GM18507 (cell line): ENCODE results near the gene SELENOI.

ENCODE experiments used
- DNase-seq: peaks from one replicate; pipeline ENCODE4 v3.0.0; 2011; ENCODE audit warnings: low read depth; ENCODE audit not compliant: insufficient read length; ENCODE audit errors: extremely low spot score
- FAIRE-seq: peaks from 2 replicates; lab custom pipeline; 2011; peaks lifted over from hg19 to GRCh38; lab: Jason Lieb, UNC

Gene SELENOI

DNA sequence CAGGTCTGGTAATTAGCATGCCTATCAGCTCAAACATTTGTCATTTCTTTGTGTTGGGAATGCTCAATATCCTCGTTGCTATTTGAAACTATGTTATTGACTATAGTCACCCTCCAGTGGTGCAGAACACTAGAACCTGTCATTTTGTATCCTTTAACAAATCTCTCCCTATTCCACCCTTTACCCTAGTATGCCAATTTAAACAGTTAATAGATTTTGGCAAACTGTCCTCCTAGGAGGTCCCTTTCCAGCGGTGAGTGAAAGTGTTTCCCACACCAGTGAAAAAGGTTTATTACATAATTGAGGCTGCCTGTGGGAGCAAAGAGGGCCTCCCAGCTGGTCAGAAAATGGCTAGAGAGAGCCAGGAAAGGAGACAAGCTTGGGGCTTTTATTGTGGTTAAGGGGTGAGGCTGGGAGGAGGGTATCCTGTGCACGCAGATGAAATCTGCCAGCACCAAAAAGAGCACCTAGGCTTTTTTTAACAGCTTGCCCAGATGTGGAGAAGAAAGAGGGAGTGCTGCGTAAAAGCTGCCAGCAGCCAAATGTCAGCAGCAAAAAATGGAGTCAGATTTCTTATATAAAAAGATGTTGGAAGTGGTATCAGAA, 53.9 kb downstream of the SELENOI start:
- FAIRE-seq (no peak), DNase-seq (no peak)

DNA sequence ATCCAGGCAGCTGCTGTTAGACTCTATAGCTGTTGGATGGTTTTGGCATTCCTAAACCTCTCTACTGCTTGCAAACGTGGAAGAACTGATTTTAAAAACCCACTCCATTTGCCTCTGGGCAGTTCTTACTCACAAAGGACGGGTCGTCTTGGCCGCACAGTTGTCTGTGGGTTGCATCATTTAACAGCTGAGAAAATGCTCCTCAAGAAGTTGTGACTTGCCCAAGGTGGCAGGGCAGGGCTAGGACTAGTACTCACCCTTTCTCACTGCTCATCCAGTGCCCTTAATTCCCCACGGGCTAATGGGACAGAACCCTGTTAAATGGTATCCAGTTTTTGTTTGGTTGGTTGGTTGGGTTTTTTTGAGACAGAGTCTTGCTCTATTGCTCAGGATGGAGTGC, 54.8 kb downstream of the SELENOI start:
- FAIRE-seq = peak; percentile 31
- no peak for DNase-seq

DNA sequence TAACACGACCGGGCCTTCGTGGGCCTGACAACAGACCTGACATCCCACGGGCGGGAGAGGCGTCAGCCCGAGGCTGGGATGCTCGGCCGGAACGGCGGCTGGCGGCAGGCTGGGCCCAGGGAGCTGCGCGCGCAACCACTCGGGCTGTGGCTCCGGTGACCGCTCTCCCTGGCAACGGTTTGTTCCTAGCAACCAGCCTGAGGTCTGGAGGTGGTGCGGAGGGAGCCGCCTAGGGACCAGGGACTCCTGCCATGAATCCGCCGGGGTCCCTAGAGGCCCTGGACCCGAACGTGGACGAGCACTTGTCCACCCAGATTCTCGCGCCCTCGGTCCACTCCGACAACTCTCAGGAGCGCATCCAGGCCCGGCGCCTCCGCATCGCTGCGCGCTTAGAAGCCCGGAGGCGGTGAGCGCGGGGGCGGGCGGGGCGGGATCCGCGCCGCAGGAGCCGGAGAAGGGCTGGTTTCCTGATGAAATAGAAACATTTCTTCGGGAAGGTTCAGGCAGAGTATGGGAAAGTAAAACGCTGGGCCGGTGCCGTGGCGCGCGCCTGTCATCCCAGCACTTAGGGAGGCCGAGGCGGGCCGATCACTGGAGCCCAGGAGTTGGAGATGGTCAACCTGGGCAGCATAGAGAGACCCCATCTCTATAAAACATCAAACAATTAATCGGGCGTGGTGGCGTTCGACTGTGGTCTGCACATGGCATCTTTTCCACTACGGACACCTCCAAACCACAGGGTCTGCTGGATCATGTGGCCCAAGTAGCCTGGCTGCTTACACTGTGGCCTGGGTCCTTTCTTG, 56.0 kb downstream of the SELENOI start, which contains the start of gene DRC1:
DRC1 (plus strand) TSS at position 182 of the 803 bp plus-strand sequence; CDS start at position 252, 70 bp downstream.
- DNase-seq = no peak
- no peak for FAIRE-seq

DNA sequence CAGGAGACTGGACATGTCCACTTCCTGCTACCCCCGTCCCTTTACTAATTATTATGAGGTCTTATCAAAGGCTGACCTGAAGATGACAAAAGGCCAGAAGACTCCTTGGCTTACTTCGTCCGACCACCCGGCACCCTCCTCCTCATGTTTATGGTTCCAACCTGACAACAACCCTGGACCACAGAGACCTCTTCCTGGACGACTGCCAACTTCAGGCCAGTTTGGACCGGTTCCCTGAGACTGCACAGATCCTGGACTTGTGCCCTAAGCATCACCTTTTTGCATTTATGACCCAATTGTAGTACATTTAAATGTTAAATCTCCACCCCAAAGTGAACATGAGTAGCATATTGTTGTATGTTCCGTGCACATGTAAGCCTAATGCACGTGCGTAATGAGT, 61.6 kb downstream of the SELENOI start:
- DNase-seq (no peak), FAIRE-seq (no peak)

DNA sequence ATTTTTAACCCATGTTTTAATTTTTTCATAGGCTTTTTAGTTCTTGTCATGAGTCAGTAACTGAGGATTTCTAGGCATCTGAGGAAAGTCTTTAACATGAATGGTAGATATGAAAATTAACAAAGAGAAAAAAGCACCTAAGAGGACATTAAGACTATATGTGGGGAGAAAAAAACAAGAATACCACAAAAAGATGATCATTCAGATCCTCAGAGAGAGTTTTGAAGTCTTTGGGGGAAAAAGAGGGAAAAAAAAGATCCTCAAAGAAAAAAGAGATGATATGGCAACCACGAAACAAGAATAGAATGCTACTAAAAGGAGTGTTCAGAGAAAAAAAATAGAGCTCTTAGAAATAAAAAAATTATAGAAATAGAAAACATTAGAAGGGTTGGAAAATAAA, 63.8 kb downstream of the SELENOI start:
- FAIRE-seq (no peak), DNase-seq (no peak)

DNA sequence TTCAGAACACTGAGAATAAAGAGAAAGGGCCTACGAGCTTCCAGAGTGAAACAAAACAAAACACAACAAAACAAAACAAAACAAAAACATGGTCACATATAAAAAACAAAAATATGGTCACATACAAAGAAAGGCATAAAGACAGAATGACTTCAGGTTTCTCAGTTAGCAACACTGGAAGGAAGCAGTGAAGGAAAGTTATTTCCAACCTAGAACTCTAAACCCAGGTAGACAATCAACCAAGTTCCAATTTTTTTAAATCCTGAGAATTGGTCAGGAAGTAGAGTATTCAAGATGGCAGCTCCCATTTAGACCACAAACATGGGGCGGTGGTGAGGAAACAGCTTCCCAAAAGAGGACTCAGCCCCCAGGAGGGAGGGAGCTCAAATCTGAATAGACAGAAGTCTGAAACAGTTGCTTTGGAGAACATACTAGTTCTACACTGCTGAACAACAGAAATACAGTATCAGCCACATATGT, 64.9 kb downstream of the SELENOI start:
- DNase-seq = no peak
- FAIRE-seq = peak; percentile 12

DNA sequence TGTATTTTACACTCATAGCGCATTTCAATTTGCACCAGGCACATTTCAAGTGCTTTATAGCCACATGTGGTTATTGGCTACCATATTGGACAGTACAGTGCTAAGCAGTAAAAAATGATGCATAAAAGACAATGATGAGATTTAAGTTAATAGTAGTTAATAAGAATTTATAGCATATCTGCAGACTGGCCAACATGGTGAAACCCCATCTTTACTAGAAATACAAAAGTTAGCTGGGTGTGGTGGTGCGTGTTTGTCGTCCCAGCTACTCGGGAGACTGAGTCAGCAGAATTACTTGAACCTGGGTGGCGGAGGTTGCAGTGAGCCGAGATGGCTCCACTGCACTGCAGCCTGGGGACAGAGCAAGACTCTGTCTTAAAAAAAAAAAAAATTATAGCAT, 65.5 kb downstream of the SELENOI start:
- DNase-seq = no peak
- FAIRE-seq = no peak

DNA sequence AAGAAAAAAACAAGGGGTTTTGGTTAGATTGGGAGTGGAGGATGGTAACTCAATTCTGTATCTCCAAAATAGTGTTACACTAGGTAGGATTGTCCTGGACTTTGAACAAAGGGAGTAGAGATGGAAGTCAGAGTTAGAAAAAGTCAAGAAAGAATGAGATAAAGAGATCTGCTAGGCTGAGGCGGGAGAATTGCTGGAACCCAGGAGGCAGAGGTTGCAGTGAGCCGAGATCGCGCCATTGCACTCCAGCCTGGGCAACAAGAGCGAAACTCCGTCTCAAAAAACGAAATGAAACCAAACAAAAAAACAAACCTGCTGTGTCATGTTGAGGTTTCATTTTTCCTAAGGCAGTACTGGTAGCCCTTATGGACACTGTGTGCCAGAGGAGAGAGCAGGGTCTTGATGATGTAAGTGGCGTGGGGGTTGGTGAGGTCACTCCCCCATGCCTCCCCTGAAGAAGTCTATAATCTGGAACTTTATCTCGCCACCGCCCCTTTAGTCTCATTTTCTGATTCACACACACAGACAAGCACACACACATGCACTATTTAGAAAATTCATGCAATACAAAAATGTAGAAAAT, 66.2 kb downstream of the SELENOI start:
- DNase-seq (peak; percentile 36), FAIRE-seq (peak; percentile 77)

DNA sequence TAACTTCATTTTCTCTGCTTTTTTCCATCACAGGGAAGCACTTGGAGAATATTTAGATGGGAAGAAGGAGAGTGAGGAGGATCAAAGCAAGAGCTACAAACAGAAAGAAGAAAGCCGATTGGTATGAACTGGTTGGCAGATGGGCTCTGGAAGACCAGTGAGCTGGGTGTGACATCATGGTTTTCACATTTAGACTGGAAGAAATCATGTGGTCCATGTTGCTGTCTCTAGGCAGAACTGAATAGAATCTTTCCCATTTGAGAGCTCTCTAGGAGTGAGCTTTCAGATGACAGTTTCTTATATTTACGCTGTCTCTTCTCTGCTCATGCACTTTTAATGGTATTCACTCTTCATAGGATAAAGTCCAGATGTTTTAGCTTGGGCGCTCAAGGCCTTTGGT, 68.4 kb downstream of the SELENOI start:
- DNase-seq = no peak
- FAIRE-seq = peak; percentile 15

DNA sequence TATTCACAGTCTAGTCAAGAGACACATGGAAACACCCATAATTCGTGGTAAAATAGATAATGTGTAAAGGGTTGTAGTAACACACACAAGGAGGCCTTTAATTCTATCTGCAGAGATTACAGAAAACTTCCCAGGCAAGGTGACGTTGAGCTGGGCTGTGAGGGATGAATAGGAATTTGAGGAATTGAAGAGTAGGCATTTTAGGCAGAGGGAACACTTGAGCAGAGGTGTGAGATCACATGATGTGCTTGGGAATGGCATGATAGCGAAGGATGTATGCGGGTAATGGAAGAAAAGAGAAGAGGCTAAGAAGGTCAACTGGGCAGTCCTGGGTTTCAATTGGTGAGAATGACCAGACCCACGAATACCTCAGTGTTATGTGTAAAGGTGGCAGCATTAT, 76.0 kb downstream of the SELENOI start:
- DNase-seq (no peak), FAIRE-seq (no peak)

DNA sequence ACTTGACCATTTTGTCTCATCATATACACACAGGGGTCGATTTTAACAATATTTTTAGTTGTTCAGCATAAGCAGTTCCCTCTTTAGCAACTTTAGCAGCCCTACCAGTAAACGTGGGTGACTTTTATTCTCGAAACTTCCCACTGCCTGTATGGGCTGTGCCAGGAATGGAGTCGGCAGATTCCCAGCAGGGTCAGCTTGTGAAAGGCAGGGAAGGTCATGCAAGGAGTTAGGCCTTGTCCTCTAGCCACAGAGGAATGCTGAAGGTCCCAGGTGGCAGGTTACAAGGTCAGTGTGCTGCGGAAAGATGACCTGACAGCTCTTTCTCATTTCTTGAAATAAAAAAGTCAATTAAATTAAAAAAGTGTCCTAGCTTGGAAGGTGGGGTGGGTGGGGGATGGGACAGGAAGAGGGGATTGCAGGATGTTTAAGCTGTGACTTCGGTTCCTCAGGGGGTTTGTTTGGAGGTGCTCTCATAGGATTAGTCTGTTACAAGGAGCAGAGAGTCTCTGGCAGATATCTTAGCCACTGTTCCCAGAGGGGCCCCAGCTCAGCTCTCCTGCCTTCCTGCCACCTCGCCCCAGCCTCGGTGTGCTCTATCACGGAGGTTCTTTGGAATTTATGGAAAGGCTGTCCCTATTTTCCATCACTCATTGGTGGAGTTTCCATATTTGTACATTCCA, 77.1 kb downstream of the SELENOI start:
- DNase-seq (no peak), FAIRE-seq (no peak)

DNA sequence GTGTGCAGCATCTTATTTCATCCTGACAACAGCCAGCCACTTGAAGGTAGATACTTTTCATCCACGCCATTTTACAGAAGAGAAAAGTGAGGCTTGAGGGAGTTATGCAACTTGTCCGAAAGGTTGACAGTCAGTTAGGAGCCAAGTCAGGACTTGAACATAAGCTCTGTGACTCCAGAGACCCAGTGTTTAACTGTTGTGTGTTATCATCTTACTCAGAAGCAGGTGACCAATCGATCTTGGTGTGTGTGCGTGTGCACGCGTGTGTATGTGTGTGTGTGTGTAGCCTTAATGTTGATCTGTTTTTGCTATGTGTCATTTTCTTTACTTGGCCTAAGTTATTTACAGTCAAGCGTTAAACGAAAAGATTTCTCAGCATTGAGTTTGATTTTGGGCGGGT, 77.8 kb downstream of the SELENOI start:
- FAIRE-seq = no peak

DNA sequence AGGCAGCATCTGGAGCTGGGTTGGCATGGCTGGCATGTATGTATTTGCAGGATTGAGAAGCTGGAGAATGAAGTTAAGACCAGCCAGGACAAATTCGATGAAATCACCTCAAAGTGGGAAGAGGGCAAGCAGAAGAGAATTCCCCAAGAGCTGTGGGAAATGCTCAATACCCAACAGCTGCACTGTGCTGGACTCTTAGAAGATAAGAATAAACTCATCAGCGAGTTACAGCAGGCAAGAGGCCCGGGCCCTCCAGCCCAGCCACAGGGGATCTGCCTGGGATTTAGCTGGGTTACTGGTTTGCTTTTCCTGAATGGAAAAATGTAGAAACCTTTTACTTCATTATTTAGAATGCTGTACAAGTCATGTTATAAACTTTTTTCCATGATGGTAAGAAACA, 78.3 kb downstream of the SELENOI start:
- DNase-seq (no peak), FAIRE-seq (no peak)

More for the DNA sequence above, 77.8 kb downstream of the SELENOI start:
- DNase-seq = no peak

DNA sequence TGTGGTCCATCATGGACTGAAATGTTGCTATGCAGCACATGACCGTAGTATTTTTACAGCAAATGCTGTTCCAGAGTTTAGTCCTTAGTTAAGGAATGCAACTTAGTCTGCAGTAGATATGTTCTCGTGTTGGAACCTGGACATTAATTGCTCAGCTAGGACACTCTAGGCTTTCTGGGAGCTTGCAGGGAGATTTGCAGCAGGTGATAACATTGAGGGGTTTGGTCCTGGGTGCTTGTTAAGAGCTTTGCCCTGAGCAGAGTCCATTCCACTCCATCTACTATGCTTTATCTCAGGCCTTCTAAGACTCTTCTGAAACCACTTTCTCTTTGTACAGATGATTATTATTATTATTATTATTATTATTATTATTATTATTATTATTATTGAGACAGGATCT, 82.9 kb downstream of the SELENOI start:
- DNase-seq (no peak), FAIRE-seq (no peak)

DNA sequence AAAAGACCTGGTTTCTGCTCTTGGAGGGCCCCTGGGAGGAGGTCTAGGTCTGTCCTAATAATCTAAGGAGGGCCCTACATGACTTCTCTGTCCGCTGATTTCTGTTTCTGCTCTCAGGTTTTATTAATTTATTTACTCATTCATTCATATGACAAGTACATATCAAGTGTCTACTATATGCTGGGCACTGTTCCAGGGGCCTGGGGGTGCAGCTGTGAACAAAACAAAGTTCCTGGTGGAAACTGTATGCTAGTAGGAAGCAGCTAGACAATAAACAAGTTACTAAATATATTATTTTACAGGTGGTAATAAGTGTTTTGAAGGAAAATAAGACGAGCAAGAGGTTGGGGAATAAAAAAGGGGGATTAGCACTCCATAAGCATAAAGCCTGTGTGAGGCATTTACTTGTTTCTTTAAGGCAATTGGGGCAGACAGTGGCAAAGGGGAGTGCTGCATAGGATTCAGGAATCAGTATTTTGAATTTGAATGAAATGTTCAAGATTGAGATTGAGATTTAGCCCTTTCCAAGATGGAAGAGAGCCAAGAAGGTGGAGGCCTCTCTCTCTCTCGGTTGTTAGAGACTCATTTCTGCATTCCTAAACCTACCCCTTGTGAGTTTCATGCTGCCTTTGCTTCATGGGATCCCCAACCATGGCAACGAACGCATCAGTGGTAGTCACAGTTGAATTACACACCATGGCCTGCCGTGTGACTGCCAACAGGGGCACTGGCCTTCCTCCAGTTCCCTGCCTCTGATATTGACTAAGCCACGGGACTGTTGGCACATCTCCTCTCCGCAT, 84.0 kb downstream of the SELENOI start:
- no peak for FAIRE-seq
- no peak for DNase-seq

DNA sequence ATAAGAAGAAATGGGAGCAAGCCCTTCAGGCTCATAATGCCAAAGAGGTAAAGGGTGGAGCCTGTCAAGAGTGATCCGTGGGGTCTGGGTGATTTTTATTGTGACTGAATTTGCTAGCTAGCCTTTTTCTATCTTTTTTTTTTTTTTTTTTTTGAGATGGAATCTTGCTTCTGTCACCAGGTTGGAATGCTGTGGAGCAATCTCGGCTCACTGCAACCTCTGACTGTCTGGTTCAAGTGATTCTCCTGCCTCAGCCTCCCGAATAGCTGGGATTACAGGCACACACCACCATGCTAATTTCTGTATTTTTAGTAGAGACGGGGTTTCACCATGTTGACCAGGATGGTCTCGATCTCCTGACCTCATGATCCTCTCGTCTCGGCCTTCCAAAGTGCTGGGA, 84.9 kb downstream of the SELENOI start:
- FAIRE-seq (no peak), DNase-seq (no peak)

DNA sequence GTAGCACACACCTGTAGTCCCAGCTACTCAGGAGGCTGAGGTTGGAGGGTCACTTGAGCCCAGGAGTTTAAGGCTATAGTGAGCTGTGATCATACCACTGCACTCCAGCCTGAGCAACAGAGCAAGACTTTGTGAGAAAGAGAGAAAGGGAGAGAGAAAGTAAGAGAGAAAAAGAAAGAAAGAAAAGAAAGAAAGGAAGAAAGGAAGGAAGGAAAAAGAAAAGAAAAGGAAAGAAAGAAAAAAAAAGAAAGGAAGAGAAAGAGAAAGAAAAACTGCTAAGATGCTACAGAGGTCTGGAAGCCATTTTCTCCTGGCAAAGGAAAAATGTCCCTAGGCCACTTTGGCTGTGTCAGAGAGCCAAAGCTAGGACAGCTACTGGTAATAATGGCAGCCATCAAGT, 86.4 kb downstream of the SELENOI start:
- FAIRE-seq = no peak

DNA sequence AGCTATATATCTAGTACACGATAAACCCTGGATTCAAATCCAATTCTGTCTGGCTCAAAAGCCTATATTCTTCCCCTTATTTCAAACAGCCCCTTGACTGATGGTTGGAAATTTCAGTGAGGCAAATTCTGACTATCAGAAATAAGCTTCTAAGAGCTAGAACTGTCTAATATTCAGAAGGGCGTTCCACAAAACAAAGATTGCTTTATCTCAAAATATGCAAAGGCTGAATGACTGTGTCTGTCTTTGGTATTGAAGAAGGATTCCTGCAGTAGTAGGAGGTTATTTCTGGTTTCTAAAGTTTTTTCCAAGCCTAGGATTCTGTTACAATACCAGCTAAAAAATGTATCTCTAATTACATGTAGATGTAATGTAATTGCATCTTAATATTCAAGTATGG, 86.9 kb downstream of the SELENOI start:
- no peak for DNase-seq
- no peak for FAIRE-seq

More for the DNA sequence above, 86.4 kb downstream of the SELENOI start:
- no peak for DNase-seq

DNA sequence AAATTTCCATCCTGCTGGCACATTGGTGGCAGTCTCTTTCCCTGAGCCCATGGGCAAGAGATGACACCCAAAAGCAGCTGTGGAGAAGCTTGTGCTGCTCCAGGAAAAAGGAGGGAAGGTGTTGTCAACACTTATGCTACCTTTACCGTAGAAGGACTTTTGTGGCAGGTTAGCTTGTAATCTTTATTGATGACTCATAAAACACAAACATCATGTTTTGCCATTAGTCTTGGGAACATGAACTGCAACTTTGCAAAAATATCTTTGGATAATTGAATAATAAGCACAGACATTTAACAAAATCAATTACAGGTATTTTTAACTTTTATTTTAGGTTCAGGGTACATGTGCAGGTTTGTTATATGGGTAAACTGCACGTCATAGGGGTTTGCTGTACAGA, 89.2 kb downstream of the SELENOI start:
- DNase-seq (no peak), FAIRE-seq (no peak)
